Parietal lobe (tissue), 2 donors: ENCODE measurements around the gene SLC26A5. TPM values are rescaled to one million over a fixed set of nuclear protein-coding genes. Genes with fewer than 3 reads are reported as not detected.

Source experiments
- small RNA-seq: library from RNA; depleted of rRNA; stranded (forward); fragments of <200 nt; gene quantifications from one replicate; pipeline ENCODE3, GENCODE V24; 2014; ENCODE audit warnings: low replicate concordance
- total RNA-seq: library from RNA; depleted of rRNA; stranded (reverse); fragments of >200 nt; gene quantifications from one replicate; pipeline ENCODE4 v1.2.3, GENCODE V29; 2014

SLC26A5 gene
- 0.31 TPM for total RNA-seq

DNA sequence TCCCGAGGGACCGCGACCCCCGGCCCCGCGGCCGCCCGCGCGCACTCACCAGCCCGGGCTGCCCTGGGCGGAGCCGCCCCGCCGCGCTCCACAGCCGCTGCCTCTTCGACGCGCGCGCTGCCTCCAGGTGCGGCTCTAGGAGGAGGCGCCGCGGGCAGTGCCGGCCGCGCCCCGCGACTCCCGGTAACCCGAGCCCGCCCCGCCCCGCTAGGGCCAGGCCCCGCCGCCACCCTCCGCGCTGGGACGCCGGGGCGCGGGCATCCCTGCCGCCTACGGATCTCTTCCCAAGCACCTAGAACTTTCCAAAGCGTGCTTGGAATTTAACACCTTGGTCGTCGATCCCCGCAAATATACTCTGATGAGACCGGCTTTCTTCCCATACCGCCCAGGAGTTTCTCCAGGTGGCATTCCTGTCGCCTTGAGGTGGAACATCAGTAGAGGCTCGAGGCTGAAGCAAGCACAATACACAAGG is at the start of gene SLC26A5:
Gene SLC26A5 (minus strand): TSS at position 159 of the 472 bp plus-strand sequence. CDS start 24,693 bp downstream, outside the sequence.

GRCh38 chr7:103347507-103348267 is 98.3 kb downstream of the SLC26A5 start, which contains the start of gene PSMC2:
TSS of gene PSMC2 (plus strand) at chr7:103347643. CDS start at chr7:103347712, 69 bp downstream.

DNA sequence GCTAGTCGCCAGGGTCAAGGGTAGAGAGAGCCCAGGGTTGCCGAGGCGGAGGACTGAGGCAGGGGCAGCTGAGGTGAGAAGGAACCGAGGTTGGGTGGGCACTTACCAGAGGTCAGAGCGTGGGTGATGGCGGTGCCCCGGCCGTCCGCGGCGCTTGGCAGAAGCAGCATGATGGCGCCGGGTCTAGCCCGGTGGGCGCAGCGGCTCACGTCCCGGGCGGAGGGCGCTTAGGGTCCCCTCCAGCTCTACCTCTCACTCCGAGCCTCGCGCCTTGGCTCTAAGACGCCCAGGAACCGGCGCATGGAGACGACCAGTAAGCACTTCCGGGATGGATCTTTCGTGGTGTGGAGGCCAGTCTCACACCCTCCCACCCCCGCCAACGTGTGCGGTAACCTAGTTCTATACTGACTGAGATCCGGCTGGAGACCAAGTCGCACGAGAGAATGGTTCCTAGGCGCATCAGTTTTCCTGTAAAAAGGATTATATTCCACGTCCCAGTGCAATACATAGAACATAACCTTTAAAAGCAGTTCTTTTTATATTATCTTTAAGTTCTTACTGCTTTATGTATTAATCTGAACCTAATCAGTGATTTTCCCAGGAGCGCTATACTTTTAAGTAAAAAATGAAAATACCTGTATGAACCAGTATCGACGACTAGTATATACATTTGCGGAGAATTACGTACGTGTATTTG is 101.4 kb downstream of the SLC26A5 start, which contains the start of gene DNAJC2:
Gene DNAJC2 (minus strand): TSS at position 315 of the 697 bp plus-strand sequence. CDS start 145 bp downstream, at position 170.

Small RNAs within 50 kb of the gene (small RNA-seq; reads per million reads assigned to genes)
- not detected for gene RF00019
- gene RPS29P16 = 0.09 reads per million

Other genes starting within 250 kb of the SLC26A5 start
- 76.1 TPM for gene PMPCB, start 148.8 kb downstream of the SLC26A5 start, total RNA-seq
- 22.2 TPM for gene DNAJC2, start 101.4 kb downstream of the SLC26A5 start, total RNA-seq
- gene PSMC2, start 98.6 kb downstream of the SLC26A5 start, total RNA-seq = 104 TPM